Medulla oblongata (tissue), 1 donor: ENCODE data around the gene AKR7A2.

ENCODE experiments used
- DNase-seq: peaks from one replicate; pipeline ENCODE4 v3.0.0-alpha.2; 2015; ENCODE audit errors: extremely low spot score

AKR7A2 gene

GRCh38 chr1:19325958-19326747, 14.2 kb upstream of the AKR7A2 start:
- DNase-seq = no peak

GRCh38 chr1:19325368-19325957, 13.5 kb upstream of the AKR7A2 start:
- no peak for DNase-seq

- DNase-seq = no peak
Observed at GRCh38 chr1:19324665-19324990, 12.7 kb upstream of the AKR7A2 start.

GRCh38 chr1:19323987-19324664, 12.2 kb upstream of the AKR7A2 start:
- DNase-seq = no peak

- no peak for DNase-seq
Observed at GRCh38 chr1:19322481-19322880, 10.5 kb upstream of the AKR7A2 start.

GRCh38 chr1:19321071-19321470, 9.1 kb upstream of the AKR7A2 start:
- DNase-seq = no peak

- no peak for DNase-seq
Observed at GRCh38 chr1:19319196-19319595, 7.3 kb upstream of the AKR7A2 start.

- no peak for DNase-seq
Observed at GRCh38 chr1:19317126-19317910, 5.4 kb upstream of the AKR7A2 start.

- peak; percentile 21 for DNase-seq
Observed at GRCh38 chr1:19315378-19316198, 3.6 kb upstream of the AKR7A2 start.

- DNase-seq = no peak
Observed at GRCh38 chr1:19313961-19314882, 2.3 kb upstream of the AKR7A2 start.

GRCh38 chr1:19313636-19313959, 1.7 kb upstream of the AKR7A2 start:
- DNase-seq = no peak

- DNase-seq = no peak
Observed at GRCh38 chr1:19312782-19313635, 1.1 kb upstream of the AKR7A2 start.

GRCh38 chr1:19311503-19311930, 427 bp downstream of the AKR7A2 start:
- no peak for DNase-seq

- DNase-seq = peak; percentile 14
Observed at GRCh38 chr1:19310720-19311502, 1.0 kb downstream of the AKR7A2 start.

GRCh38 chr1:19310061-19310460, 1.9 kb downstream of the AKR7A2 start:
- DNase-seq = peak; percentile 60

- DNase-seq = no peak
Observed at GRCh38 chr1:19309123-19309813, 2.7 kb downstream of the AKR7A2 start.

- no peak for DNase-seq
Observed at GRCh38 chr1:19308509-19308907, 3.4 kb downstream of the AKR7A2 start.
